ENCODE measurements around the gene DEPDC1.
"Not testable (repeated sequence)": the region's sequence is repeated elsewhere in the genome, so short reads cannot be mapped to it uniquely, and the experiment has no call there.

DEPDC1 gene

DNA sequence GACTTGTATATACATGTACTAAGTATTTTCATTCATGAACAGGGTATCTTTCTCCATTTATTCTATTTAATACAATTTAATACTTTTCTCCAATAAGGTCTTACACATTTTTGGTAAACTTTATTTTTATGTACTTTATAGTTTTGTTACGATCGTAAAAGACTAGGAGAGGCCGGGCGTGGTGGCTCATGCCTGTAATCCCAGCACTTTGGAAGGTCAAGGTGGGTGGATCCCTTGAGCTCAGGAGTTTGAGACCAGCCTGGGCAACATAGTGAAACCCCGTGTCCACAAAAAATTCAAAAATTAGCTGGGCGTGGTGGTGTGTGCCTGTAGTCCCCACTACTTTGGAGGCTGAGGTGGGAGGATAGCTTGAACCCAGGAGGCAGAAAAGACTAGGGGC is 4.6 kb downstream of the DEPDC1 start:
- H3K27me3 Mint-ChIP-seq, result peaks cover 20% of the 10 kb centered on the region

DNA sequence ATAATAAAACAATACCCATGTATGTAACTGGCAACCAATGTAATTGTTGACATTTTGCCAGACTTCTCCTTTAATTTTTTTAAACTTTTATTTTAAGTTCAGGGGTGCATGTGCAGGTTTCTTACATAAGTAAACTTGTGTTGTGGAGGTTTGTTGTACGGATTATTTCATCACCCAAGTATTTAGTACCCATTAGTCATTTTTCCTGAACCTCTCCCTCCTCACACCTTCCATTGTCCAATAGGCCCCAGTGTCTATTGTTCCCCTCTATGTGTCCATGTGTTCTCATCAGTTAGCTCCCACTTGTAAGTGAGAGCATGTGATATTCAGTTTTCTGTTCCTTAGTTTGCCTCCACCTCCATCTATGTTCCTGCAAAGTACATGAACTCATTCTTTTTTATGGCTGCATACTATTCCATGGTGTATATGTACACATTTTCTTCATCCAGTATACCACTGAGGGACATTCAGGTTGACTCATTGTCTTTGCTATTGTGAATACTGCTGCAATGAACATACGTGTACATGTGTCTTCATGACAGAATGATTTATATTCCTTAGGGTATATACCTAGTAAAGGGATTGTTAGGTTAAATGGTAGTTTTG is 6.7 kb downstream of the DEPDC1 start:
- DNase-seq, result no peak
- H3K27me3 Mint-ChIP-seq, result no peaks in the 10 kb centered on the region
- H3K4me3 Mint-ChIP-seq, result no peak overlapping the region
- H3K27ac Mint-ChIP-seq, result no peak overlapping the region
- H3K9me3 Mint-ChIP-seq, result no peaks in the 10 kb centered on the region
- H3K36me3 Mint-ChIP-seq (ENCODE audit: low read depth), result no peaks in the 10 kb centered on the region
- H3K4me1 Mint-ChIP-seq (ENCODE audit: low read depth), result no peaks in the 10 kb centered on the region

More for the DNA sequence above, 4.6 kb downstream of the DEPDC1 start:
- not testable (repeated sequence) for H3K27ac Mint-ChIP-seq; H3K4me3 Mint-ChIP-seq; H3K9me3 Mint-ChIP-seq; DNase-seq; H3K36me3 Mint-ChIP-seq (ENCODE audit: low read depth)
- peaks cover 12% of the 10 kb centered on the region for H3K4me1 Mint-ChIP-seq (ENCODE audit: low read depth)

DNA sequence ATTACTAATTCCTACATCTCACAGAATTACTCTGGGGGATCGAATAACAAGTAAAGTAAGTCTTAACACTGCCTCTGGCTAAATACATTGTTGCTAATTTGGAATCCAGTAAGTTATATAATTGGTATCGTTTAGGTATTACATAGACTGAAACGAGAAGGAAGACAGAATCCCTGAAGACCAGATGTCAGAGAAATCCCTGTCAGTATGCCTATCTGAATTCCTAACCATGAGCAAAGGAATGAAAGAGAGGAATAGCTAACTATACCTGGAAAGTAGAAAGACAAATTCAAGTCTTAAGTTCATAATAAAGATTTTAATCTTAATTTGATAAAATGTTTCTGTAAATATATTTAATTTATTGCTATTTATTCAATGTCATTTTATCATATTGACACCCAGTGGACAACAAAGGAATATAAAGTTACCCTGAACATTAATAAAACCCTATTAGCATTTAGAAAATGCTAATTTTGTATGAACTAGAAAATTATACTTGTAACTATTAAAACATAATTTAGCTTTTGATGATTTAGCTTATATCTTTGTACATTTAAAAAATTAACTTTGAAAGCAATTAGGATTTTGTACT is 11.4 kb downstream of the DEPDC1 start:
- no peak for DNase-seq
- H3K4me3 Mint-ChIP-seq, result no peak overlapping the region
- no peaks in the 10 kb centered on the region for H3K4me1 Mint-ChIP-seq (ENCODE audit: low read depth)
- H3K9me3 Mint-ChIP-seq, result no peaks in the 10 kb centered on the region
- H3K36me3 Mint-ChIP-seq (ENCODE audit: low read depth), result no peaks in the 10 kb centered on the region
- H3K27ac Mint-ChIP-seq, result no peak overlapping the region
- H3K27me3 Mint-ChIP-seq, result no peaks in the 10 kb centered on the region

DNA sequence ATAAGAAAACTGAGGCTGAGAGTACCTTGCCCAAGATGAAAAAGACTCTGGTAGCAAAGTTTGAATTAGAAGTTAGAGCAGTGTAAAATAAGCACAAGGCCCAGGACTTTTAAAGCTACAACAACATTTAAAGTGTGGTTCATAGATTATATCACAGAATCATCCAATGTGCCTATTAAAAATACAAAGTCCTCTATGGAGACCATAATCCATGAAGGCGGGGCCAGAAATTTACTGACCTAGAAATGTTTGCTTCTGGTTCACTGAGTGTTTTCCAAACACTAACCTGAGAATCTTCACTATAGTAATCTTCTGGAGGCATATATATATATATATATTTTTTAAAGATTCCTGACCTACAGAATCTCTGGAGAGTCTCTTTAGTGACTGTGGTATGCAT is 12.3 kb downstream of the DEPDC1 start:
- Mint-ChIP-seq H3K4me3 (no peak overlapping the region), H3K9me3 (no peaks in the 10 kb centered on the region), H3K27ac (no peak overlapping the region), H3K27me3 (no peaks in the 10 kb centered on the region), H3K36me3 (ENCODE audit: low read depth) (no peaks in the 10 kb centered on the region), H3K4me1 (ENCODE audit: low read depth) (no peaks in the 10 kb centered on the region)
- DNase-seq, result no peak

DNA sequence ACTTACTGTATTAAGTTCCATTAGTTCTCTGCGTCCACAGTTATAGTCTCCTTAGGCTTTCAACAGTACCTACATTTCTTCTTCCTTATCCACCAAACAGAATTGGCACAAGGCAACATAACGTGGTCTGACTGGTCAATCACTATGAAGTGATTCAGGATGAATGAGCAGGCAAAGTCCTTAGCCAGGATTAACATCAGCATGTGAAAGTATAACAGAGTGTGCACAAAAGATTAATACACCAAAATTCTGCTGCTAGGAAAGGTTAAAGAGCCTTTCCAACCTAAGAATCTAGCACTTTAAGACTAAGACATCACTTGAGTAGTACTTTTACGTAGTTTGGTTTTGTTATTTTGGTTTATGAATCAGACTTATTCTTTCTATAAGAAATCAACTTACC is 15.8 kb downstream of the DEPDC1 start:
- no peak for DNase-seq
- Mint-ChIP-seq H3K9me3 (no peaks in the 10 kb centered on the region), H3K27ac (no peak overlapping the region), H3K4me1 (ENCODE audit: low read depth) (no peaks in the 10 kb centered on the region), H3K27me3 (no peaks in the 10 kb centered on the region), H3K36me3 (ENCODE audit: low read depth) (no peaks in the 10 kb centered on the region), H3K4me3 (no peak overlapping the region)

DNA sequence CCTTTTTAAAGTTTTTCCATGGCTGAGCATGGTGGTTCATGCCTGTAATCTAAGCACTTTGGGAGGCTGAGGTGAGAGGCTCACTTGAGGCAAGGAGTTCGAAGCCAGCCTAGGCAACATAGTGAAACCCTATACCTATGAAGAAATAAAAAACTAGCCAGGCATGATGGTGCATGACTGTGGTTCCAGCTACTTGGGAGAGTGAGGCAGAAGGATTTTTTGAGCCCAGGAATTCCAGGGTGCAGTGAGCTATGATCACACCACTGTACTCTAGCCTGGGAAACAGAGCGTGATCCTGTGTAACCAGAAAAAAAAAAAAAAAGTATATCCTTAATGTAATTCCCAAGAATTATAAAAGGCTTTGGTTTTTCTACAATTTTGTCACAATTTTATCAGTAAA is 17.4 kb downstream of the DEPDC1 start:
- Mint-ChIP-seq H3K4me3 (no peak overlapping the region), H3K27ac (no peak overlapping the region), H3K27me3 (no peaks in the 10 kb centered on the region), H3K9me3 (no peaks in the 10 kb centered on the region), H3K4me1 (ENCODE audit: low read depth) (no peaks in the 10 kb centered on the region), H3K36me3 (ENCODE audit: low read depth) (no peaks in the 10 kb centered on the region)
- no peak for DNase-seq

DNA sequence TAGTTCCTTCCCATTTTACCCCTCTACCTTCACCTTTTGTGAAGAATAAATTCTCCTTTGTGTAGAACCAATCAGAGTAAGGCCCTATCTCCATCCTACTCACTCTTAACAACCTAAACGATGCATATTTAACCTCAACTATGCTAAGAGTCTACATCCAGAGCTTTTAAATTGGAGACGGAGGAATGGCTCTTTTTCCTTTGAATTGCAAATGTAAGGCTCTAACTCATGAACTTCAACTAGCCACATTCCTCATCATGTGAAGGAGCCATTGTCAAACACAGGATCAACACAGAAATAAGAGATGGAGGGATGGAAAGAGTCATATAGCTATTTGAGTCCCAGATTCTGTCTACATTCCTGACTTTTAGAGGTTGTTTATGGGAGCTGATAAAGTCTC is 18.2 kb downstream of the DEPDC1 start:
- H3K4me1 Mint-ChIP-seq (ENCODE audit: low read depth), result no peaks in the 10 kb centered on the region
- H3K36me3 Mint-ChIP-seq (ENCODE audit: low read depth), result no peaks in the 10 kb centered on the region
- no peaks in the 10 kb centered on the region for H3K9me3 Mint-ChIP-seq

DNA sequence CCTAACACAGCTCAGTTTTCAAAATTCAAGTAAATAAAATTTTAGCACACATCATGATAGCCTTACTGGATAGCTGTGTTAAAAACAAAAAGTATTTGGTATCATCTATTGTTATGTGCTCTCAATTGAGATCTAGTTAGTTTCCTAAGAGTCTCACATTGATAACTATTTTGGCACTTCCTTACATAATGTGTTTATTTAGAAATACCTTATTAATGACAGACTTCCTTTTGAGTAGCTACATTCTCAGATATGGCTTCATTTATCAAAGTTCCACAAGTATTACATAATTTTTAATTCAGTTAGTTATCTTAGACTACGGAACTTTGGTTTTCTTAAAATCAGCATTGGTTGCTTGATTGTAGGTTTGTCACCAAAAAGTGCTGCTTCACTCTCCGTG is 20.3 kb downstream of the DEPDC1 start:
- H3K36me3 Mint-ChIP-seq (ENCODE audit: low read depth); H3K4me1 Mint-ChIP-seq (ENCODE audit: low read depth); H3K9me3 Mint-ChIP-seq; H3K27me3 Mint-ChIP-seq; H3K27ac Mint-ChIP-seq; H3K4me3 Mint-ChIP-seq; DNase-seq: not testable (repeated sequence)

More for the DNA sequence above, 18.2 kb downstream of the DEPDC1 start:
- no peak overlapping the region for H3K27ac Mint-ChIP-seq
- no peak for DNase-seq
- H3K27me3 Mint-ChIP-seq, result no peaks in the 10 kb centered on the region
- H3K4me3 Mint-ChIP-seq, result no peak overlapping the region

DNA sequence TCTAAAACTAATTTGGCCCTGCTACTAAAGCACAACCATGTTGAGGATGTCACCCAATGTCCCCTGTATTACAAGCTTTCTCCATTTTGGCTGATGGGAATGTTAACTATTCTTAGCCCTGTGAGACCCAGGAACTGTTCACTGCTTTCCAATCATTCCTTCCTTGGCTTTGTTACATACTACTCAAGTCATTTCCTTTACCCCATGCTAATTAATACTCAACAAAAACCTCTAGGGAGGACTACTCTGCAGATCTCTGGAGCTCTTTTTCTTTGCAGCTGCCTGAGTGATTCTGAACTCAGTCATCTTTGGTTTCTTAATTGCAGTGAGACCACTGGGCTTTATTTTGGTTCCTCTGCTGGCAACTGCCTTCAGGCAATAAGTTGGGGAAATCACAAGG is 23.8 kb downstream of the DEPDC1 start:
- H3K4me3 Mint-ChIP-seq, result no peak overlapping the region
- H3K4me1 Mint-ChIP-seq (ENCODE audit: low read depth), result no peaks in the 10 kb centered on the region
- H3K27ac Mint-ChIP-seq, result no peak overlapping the region
- no peaks in the 10 kb centered on the region for H3K27me3 Mint-ChIP-seq
- no peaks in the 10 kb centered on the region for H3K9me3 Mint-ChIP-seq
- no peaks in the 10 kb centered on the region for H3K36me3 Mint-ChIP-seq (ENCODE audit: low read depth)
- no peak for DNase-seq

DNA sequence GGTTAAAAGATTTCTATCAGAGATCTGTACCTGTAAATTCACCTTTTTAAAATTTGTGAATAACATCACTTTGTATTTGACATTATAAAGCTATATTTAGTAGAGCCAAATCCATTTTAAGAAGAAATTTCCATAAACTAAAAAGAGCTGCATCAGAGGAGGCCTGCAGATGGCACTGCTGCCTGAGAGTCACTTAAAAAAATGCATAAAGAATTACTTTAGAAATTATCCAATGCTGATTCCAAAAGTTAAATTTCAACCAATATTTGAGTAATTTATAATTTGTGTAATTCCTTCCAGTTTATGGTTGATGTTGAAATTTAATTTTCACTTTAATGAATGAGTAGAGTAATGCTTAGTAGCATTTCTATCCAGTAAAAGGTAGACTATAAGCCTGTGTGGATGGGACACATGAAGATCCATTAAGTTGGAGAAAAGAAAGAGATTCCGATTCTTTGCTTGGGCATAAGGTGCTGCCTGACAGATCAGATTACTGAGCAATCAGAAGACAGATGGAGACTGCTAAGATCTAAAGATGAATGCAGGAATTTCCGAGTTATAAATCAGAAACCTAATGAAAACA is 26.4 kb downstream of the DEPDC1 start:
- no peak for DNase-seq
- H3K36me3 Mint-ChIP-seq (ENCODE audit: low read depth), result no peaks in the 10 kb centered on the region
- no peaks in the 10 kb centered on the region for H3K4me1 Mint-ChIP-seq (ENCODE audit: low read depth)
- no peaks in the 10 kb centered on the region for H3K9me3 Mint-ChIP-seq
- no peak overlapping the region for H3K4me3 Mint-ChIP-seq
- H3K27me3 Mint-ChIP-seq, result no peaks in the 10 kb centered on the region
- no peak overlapping the region for H3K27ac Mint-ChIP-seq

DNA sequence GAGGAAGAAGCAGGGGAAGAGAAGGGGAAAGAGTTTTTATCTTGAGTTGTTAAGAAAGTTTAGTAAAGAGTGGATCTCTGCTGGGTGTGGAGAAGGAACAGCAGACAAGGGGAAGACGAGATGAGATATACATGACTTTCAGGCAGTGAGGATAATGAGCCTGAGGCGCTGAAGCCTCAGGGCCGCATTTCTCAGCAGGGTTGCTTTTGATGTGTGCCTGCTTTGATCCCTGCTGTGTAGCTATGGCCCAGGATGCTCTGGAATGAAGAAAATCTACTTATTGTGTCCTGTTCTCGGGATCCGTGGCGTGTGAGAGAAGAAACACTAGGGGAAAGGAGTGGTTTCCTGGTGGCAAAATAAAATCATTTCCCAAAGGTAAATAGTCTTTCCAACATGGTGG is 32.0 kb downstream of the DEPDC1 start:
- Mint-ChIP-seq H3K9me3 (no peaks in the 10 kb centered on the region), H3K4me3 (no peak overlapping the region), H3K27ac (no peak overlapping the region), H3K4me1 (ENCODE audit: low read depth) (no peaks in the 10 kb centered on the region), H3K36me3 (ENCODE audit: low read depth) (no peaks in the 10 kb centered on the region), H3K27me3 (no peaks in the 10 kb centered on the region)
- DNase-seq, result no peak

DNA sequence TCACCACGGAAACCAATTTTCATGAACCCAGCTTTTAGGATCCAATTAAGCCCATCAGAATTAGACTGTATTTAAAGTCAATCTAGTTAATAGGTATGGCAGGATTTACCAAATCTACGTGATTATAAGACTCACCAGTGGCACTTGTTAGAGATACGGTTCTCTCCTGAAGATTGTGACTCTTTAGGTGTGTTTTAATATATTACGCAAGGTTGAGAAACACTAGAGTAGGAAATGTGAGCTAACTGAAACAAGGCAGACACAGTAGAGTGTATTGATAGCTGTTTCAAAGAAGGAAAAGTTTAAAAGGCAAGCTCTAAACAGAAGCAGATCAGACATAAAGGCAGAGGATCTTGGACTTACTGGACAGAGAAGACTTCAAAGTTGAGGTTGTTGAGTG is 35.9 kb downstream of the DEPDC1 start:
- Mint-ChIP-seq H3K27me3 (no peaks in the 10 kb centered on the region), H3K9me3 (no peaks in the 10 kb centered on the region), H3K4me3 (no peak overlapping the region), H3K4me1 (ENCODE audit: low read depth) (no peaks in the 10 kb centered on the region), H3K27ac (no peak overlapping the region), H3K36me3 (ENCODE audit: low read depth) (no peaks in the 10 kb centered on the region)
- DNase-seq, result no peak

DNA sequence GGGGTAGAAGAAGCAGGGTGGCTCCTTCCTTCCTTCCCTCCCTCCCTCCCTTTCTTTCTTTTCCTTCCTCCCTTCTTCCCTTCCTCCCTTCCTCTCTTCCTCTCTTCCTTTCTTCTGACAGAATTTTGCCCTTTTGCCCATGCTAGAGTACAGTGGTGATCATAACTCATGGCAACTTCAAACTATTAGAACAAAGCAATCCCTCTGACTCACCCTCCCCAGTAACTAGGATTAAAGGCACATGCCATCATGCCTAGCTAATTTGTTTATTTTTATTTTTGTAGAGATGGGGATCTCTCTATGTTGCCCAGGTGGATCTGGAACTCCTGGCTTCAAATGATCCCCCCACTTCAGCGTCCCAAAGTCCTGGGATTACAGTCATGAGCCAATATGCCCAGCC is 37.1 kb downstream of the DEPDC1 start:
- no peaks in the 10 kb centered on the region for H3K27me3 Mint-ChIP-seq
- DNase-seq, result no peak
- H3K36me3 Mint-ChIP-seq (ENCODE audit: low read depth), result no peaks in the 10 kb centered on the region
- no peak overlapping the region for H3K4me3 Mint-ChIP-seq
- H3K9me3 Mint-ChIP-seq, result no peaks in the 10 kb centered on the region
- H3K4me1 Mint-ChIP-seq (ENCODE audit: low read depth), result no peaks in the 10 kb centered on the region
- no peak overlapping the region for H3K27ac Mint-ChIP-seq

DNA sequence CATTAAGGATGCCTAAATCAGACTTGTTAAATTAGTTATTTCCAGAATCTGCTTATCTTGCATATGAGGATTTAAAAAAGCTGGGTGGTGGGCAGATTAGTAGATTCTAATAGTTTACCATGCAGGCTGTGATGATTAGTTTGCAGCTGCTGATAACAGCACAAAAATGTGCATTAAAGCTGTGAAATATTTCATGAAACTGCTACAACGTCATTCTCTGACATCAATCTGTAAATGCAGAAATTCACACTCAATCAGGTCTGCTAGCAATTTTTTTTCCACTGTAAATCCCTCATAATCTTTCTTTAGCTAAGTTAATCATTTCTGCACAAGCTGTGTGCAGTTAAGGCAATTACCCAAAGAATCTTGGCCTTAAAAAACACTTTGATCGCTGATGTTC is 37.8 kb downstream of the DEPDC1 start:
- H3K36me3 Mint-ChIP-seq (ENCODE audit: low read depth), result no peaks in the 10 kb centered on the region
- H3K27ac Mint-ChIP-seq, result no peak overlapping the region
- DNase-seq, result no peak
- no peaks in the 10 kb centered on the region for H3K9me3 Mint-ChIP-seq
- H3K27me3 Mint-ChIP-seq, result no peaks in the 10 kb centered on the region
- no peaks in the 10 kb centered on the region for H3K4me1 Mint-ChIP-seq (ENCODE audit: low read depth)
- no peak overlapping the region for H3K4me3 Mint-ChIP-seq

DNA sequence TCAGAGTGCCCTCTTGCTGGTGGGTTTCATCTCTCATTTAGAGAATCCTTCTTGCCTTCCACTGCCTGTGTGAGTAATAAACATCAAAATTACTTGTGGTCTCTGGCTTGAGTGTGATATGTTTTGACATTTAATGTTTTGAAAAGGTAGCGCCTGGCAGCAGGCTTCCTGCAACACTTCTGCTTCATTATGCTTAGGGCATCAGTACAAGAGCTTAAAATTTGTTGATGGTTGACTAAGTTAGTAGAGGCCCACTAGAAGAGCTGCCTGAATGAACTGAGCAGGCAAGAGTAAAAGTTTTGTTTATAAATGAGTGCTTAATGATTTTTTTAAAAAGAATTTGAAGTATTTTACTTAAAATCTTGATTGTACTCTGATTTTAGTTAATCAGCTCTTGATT is 40.7 kb downstream of the DEPDC1 start:
- H3K9me3 Mint-ChIP-seq, result no peaks in the 10 kb centered on the region
- DNase-seq, result no peak
- H3K4me3 Mint-ChIP-seq, result no peak overlapping the region
- H3K36me3 Mint-ChIP-seq (ENCODE audit: low read depth), result no peaks in the 10 kb centered on the region
- no peak overlapping the region for H3K27ac Mint-ChIP-seq
- no peaks in the 10 kb centered on the region for H3K27me3 Mint-ChIP-seq
- H3K4me1 Mint-ChIP-seq (ENCODE audit: low read depth), result no peaks in the 10 kb centered on the region

All from activated T-cell treated with anti-CD3 and anti-CD28 coated beads, Interleukin-2, amount 50 U/mL, for 24 hours (primary cell).